Ascending aorta (tissue), 2 donors: ENCODE measurements around the gene TMEM135. TPM values are rescaled to one million over a fixed set of nuclear protein-coding genes. Genes with fewer than 3 reads are reported as not detected.

Experiments used
- DNase-seq, 2 donors: peaks; one replicate each; pipeline ENCODE4 v3.0.0-alpha.2; 2019; ENCODE audit warnings: low spot score in 2 of 2
- H3K27ac ChIP-seq, 2 donors: fragments of 200-600 bp; sonication (generic); one replicate each; pipeline ENCODE4 v1.5.1; 2016 to 2017; ENCODE audit warnings: mild to moderate bottlenecking in 1 of 2
- H3K27me3 ChIP-seq: fragments of 200-600 bp; sonication (generic); one replicate; pipeline ENCODE4 v1.5.1; 2017
- H3K36me3 ChIP-seq, 2 donors: fragments of 200-600 bp; sonication (generic); one replicate each; pipeline ENCODE4 v1.5.1; 2016
- H3K4me1 ChIP-seq, 2 donors: fragments of 200-600 bp; sonication (generic); one replicate each; pipeline ENCODE4 v1.5.1; 2016 to 2017; ENCODE audit warnings: mild to moderate bottlenecking in 1 of 2
- H3K4me3 ChIP-seq, 2 donors: fragments of 200-600 bp; sonication (generic); one replicate each; pipeline ENCODE4 v1.5.1; 2016 to 2017; ENCODE audit warnings: mild to moderate bottlenecking in 1 of 2
- H3K9me3 ChIP-seq, 2 donors: fragments of 200-600 bp; sonication (generic); one replicate each; pipeline ENCODE4 v1.5.1; 2016
- intact Hi-C: fragments of 100-400 bp; cut with DNase I; formaldehyde crosslinking; loops from one replicate; pipeline ENCODE4 v1.15.1; 2023
- total RNA-seq: library from RNA; depleted of rRNA; stranded (reverse); fragments of >200 nt; gene quantifications from one replicate; pipeline ENCODE4 v1.1.0, GENCODE V29; 2016
- TF ChIP-seq, protein P1 (sequence below), 3 experiments: fragments of 200-600 bp in 2 of 3; fragments of 450-650 bp in 1 of 3; sonication (generic) in 2 of 3; IDR thresholded peaks; one replicate each; pipeline ENCODE4 v1.5.1; 2016 to 2019; ENCODE audit warnings: antibody characterized with exemption in 3 of 3, mild to moderate bottlenecking in 1 of 3, moderate library complexity in 1 of 3

The TMEM135 gene
- total RNA-seq, 1 donor from 2014 or later = 18.4 TPM

- no peak for DNase-seq
- no peaks in the 10 kb centered on the region for H3K9me3 ChIP-seq
- intact Hi-C loops = no loop called here
- H3K4me3 ChIP-seq = no peak overlapping the region
- H3K27me3 ChIP-seq = no peaks in the 10 kb centered on the region
- TF ChIP-seq, protein P1, sequence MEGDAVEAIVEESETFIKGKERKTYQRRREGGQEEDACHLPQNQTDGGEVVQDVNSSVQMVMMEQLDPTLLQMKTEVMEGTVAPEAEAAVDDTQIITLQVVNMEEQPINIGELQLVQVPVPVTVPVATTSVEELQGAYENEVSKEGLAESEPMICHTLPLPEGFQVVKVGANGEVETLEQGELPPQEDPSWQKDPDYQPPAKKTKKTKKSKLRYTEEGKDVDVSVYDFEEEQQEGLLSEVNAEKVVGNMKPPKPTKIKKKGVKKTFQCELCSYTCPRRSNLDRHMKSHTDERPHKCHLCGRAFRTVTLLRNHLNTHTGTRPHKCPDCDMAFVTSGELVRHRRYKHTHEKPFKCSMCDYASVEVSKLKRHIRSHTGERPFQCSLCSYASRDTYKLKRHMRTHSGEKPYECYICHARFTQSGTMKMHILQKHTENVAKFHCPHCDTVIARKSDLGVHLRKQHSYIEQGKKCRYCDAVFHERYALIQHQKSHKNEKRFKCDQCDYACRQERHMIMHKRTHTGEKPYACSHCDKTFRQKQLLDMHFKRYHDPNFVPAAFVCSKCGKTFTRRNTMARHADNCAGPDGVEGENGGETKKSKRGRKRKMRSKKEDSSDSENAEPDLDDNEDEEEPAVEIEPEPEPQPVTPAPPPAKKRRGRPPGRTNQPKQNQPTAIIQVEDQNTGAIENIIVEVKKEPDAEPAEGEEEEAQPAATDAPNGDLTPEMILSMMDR (IDR thresholded peaks at IDR 0.05) = no peak
- H3K27ac ChIP-seq = no peak overlapping the region
- no peaks in the 10 kb centered on the region for H3K36me3 ChIP-seq
- H3K4me1 ChIP-seq = peaks cover 0 to 3% of the 10 kb centered on the region in 2 donors
These were observed 83.2 kb downstream of the TMEM135 start for GRCh38 chr11:87120937-87121336.

- intact Hi-C loops = no loop called here
- Histone ChIP-seq H3K4me1 (peaks cover 0 to 4% of the 10 kb centered on the region in 2 donors), H3K27ac (no peak overlapping the region), H3K27me3 (no peaks in the 10 kb centered on the region), H3K4me3 (no peak overlapping the region), H3K36me3 (no peaks in the 10 kb centered on the region), H3K9me3 (no peaks in the 10 kb centered on the region)
- DNase-seq = no peak
- TF ChIP-seq, protein P1 (IDR thresholded peaks at IDR 0.05) = no peak
These were observed 85.1 kb downstream of the TMEM135 start for GRCh38 chr11:87122852-87123251.

DNA sequence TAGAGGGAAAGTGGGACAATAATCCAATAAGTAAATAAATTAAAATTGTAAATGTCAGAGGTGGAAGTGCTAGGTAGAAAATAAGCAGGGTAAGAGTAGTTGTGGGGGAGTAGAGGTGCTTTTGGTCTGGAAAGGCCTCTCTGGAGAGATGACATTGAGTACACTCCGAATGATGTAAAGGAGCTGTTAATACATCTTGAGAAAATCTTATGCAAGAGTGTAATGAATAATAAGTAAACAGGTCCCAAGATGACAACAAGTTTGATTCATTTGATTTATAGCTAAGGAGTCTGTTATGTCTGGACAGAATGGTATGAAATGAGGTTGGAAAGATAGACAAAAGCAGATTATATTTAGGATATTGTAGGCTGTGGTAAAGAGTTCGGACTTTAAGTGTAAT is 87.5 kb downstream of the TMEM135 start:
- Histone ChIP-seq H3K36me3 (no peaks in the 10 kb centered on the region), H3K4me3 (no peak overlapping the region), H3K9me3 (no peaks in the 10 kb centered on the region), H3K27me3 (no peaks in the 10 kb centered on the region), H3K4me1 (peaks cover 0 to 4% of the 10 kb centered on the region in 2 donors), H3K27ac (no peak overlapping the region)
- intact Hi-C loops = no loop called here
- TF ChIP-seq, protein P1 (IDR thresholded peaks at IDR 0.05) = no peak
- DNase-seq = no peak

DNA sequence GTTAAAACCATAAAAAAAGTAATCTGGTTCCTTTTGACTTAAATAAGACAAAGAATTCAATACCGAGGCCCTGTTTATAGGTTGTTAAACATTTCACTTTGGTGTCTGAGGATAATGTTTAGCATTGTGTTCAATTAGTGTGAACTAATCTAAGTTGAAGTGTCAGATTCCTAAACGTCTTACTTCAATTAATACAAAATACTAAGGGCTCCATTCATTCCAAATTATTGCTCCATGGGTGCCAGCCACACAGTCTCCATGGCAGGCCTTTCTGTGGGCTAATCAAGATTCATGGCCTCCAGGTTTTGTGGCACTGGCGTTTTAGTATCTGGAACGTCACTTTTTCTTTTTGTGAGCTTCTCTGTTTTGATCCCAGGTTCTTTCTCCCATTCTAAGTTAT is 89.4 kb downstream of the TMEM135 start:
- no peaks in the 10 kb centered on the region for H3K9me3 ChIP-seq
- no peaks in the 10 kb centered on the region for H3K36me3 ChIP-seq
- peaks cover 0 to 4% of the 10 kb centered on the region in 2 donors for H3K4me1 ChIP-seq
- H3K27ac ChIP-seq = no peak overlapping the region
- intact Hi-C loops = no loop called here
- H3K27me3 ChIP-seq = no peaks in the 10 kb centered on the region
- no peak overlapping the region for H3K4me3 ChIP-seq
- no peak for DNase-seq
- TF ChIP-seq, protein P1 (IDR thresholded peaks at IDR 0.05) = no peak

- peaks cover 0 to 4% of the 10 kb centered on the region in 2 donors for H3K4me1 ChIP-seq
- intact Hi-C loops = no loop called here
These were observed 90.6 kb downstream of the TMEM135 start for GRCh38 chr11:87128372-87128771.

More at GRCh38 chr11:87128372-87128771, 90.6 kb downstream of the TMEM135 start:
- H3K36me3 ChIP-seq = no peaks in the 10 kb centered on the region
- H3K27ac ChIP-seq = no peak overlapping the region
- TF ChIP-seq, protein P1 (IDR thresholded peaks at IDR 0.05) = no peak
- H3K4me3 ChIP-seq = no peak overlapping the region
- no peaks in the 10 kb centered on the region for H3K27me3 ChIP-seq
- DNase-seq = no peak
- H3K9me3 ChIP-seq = no peaks in the 10 kb centered on the region
